GM23248 (cell line): ENCODE results near the gene SEC24B.
"Not testable (repeated sequence)": the region's sequence is repeated elsewhere in the genome, so short reads cannot be mapped to it uniquely, and the experiment has no call there.

Experiments
- EZH2 ChIP-seq: fragments of 200-600 bp; sonication (generic); IDR thresholded peaks from 2 replicates; pipeline ENCODE4 v1.6.1; 2018; ENCODE audit warnings: antibody characterized with exemption, mild to moderate bottlenecking; ENCODE audit not compliant: insufficient read depth, poor library complexity, severe bottlenecking
- EZH2phosphoT487 ChIP-seq: fragments of 200-600 bp; sonication (generic); IDR thresholded peaks from 2 replicates; pipeline ENCODE4 v1.6.1; 2018; ENCODE audit warnings: antibody characterized with exemption, moderate library complexity, mild to moderate bottlenecking, low read depth; ENCODE audit not compliant: insufficient read depth

GRCh38 chr4:109579997-109580396, 146.4 kb downstream of the SEC24B start:
- TF ChIP-seq EZH2, EZH2phosphoT487: not testable (repeated sequence)
